RWPE2 (cell line): ENCODE measurements around the gene NFATC4.
"Not testable (repeated sequence)": the region's sequence is repeated elsewhere in the genome, so short reads cannot be mapped to it uniquely, and the experiment has no call there.

Source experiments
- ATAC-seq: fragments of 200-7000 bp; cut with Tn5 transposase; 3 replicates; pipeline ENCODE4 v1.9.1; 2021; ENCODE audit warnings: low read depth
- DNase-seq: peaks from one replicate; pipeline ENCODE4 v3.0.0-alpha.2; 2020; ENCODE audit warnings: low spot score
- H3K27ac ChIP-seq: fragments of 450-650 bp; 2 replicates; pipeline ENCODE4 v1.5.1; 2017; ENCODE audit warnings: mild to moderate bottlenecking; ENCODE audit not compliant: poor library complexity, severe bottlenecking
- H3K27me3 ChIP-seq: fragments of 250-450 bp; sonication (Bioruptor Pico); 2 replicates; pipeline ENCODE4 v1.5.1; 2021; ENCODE audit warnings: mild to moderate bottlenecking, moderate library complexity; ENCODE audit not compliant: insufficient read depth, poor library complexity, severe bottlenecking
- H3K36me3 ChIP-seq: fragments of 250-450 bp; sonication (Bioruptor Pico); 2 replicates; pipeline ENCODE4 v1.5.1; 2020; ENCODE audit warnings: low read depth, mild to moderate bottlenecking, moderate library complexity
- H3K4me1 ChIP-seq: fragments of 250-450 bp; sonication (Bioruptor Pico); 2 replicates; pipeline ENCODE4 v1.5.1; 2021; ENCODE audit warnings: mild to moderate bottlenecking, moderate library complexity; ENCODE audit not compliant: insufficient read depth, poor library complexity, severe bottlenecking
- H3K4me3 ChIP-seq: fragments of 250-450 bp; sonication (Bioruptor Pico); 2 replicates; pipeline ENCODE4 v1.5.1; 2021; ENCODE audit warnings: mild to moderate bottlenecking, moderate library complexity; ENCODE audit not compliant: severe bottlenecking
- H3K9me3 ChIP-seq: fragments of 250-450 bp; sonication (Bioruptor Pico); 2 replicates; pipeline ENCODE4 v1.5.1; 2021; ENCODE audit warnings: mild to moderate bottlenecking, moderate library complexity; ENCODE audit not compliant: severe bottlenecking
- TF ChIP-seq, protein P1 (sequence below): fragments of 450-650 bp; IDR thresholded peaks from one replicate; pipeline ENCODE4 v1.5.1; 2017; ENCODE audit warnings: mild to moderate bottlenecking, moderate library complexity; ENCODE audit not compliant: poor library complexity, severe bottlenecking

The NFATC4 gene

DNA sequence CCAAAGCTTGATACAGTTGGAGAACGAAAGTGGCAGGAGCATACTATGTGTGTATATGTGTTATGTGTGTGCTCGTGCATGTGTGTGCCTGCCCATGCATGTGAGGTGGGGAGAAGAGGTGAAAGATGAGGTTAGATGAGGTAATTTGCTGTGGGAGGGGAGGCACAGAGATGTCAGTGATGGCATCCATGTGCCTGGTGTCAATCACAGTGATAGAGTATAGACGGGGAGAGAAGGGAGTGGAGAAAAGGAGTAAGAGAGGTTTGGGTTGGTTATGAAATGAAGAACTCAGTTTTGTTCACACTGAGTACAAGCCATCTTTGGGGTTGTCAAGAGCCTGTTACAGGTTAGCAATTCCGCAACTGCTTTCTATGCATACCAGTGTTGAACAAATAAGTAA lies 16.2 kb downstream of the NFATC4 start:
- Histone ChIP-seq H3K4me3 (no peak overlapping the region), H3K27me3 (no peaks in the 10 kb centered on the region), H3K27ac (no peak overlapping the region), H3K36me3 (no peaks in the 10 kb centered on the region), H3K4me1 (no peaks in the 10 kb centered on the region), H3K9me3 (no peaks in the 10 kb centered on the region)
- DNase-seq (no peak), ATAC-seq (no peak)
- TF ChIP-seq, protein P1, sequence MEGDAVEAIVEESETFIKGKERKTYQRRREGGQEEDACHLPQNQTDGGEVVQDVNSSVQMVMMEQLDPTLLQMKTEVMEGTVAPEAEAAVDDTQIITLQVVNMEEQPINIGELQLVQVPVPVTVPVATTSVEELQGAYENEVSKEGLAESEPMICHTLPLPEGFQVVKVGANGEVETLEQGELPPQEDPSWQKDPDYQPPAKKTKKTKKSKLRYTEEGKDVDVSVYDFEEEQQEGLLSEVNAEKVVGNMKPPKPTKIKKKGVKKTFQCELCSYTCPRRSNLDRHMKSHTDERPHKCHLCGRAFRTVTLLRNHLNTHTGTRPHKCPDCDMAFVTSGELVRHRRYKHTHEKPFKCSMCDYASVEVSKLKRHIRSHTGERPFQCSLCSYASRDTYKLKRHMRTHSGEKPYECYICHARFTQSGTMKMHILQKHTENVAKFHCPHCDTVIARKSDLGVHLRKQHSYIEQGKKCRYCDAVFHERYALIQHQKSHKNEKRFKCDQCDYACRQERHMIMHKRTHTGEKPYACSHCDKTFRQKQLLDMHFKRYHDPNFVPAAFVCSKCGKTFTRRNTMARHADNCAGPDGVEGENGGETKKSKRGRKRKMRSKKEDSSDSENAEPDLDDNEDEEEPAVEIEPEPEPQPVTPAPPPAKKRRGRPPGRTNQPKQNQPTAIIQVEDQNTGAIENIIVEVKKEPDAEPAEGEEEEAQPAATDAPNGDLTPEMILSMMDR = no peak

DNA sequence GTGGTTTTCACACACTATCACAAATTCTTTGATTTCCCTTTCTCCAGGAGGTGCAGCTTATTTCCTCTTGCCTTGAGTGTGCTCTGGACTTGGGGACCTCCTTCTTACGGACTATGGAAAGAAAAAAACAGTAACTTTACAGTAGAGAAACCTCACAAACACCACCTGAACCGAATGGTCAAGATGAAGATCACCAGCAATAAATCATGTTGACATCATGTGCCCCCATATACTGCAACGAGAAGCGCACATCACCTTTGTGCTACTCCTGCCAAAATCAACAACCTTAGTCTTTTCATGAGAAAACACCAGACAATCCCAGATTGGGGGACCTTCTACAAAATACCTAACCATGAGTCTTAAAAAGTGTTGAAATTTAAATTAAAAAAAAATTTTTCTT lies 17.5 kb downstream of the NFATC4 start:
- Histone ChIP-seq H3K27me3 (no peaks in the 10 kb centered on the region), H3K9me3 (no peaks in the 10 kb centered on the region), H3K4me3 (no peak overlapping the region), H3K36me3 (no peaks in the 10 kb centered on the region), H3K4me1 (no peaks in the 10 kb centered on the region), H3K27ac (no peak overlapping the region)
- TF ChIP-seq, protein P1 = no peak
- ATAC-seq (no peak), DNase-seq (no peak)

GRCh38 chr14:24387009-24387345 lies 19.0 kb downstream of the NFATC4 start:
- Histone ChIP-seq H3K4me1 (peaks cover 2% of the 10 kb centered on the region), H3K36me3 (no peaks in the 10 kb centered on the region), H3K4me3 (no peak overlapping the region), H3K27me3 (no peaks in the 10 kb centered on the region), H3K27ac (no peak overlapping the region), H3K9me3 (no peaks in the 10 kb centered on the region)
- TF ChIP-seq, protein P1 = no peak
- ATAC-seq = no peak
- no peak for DNase-seq

DNA sequence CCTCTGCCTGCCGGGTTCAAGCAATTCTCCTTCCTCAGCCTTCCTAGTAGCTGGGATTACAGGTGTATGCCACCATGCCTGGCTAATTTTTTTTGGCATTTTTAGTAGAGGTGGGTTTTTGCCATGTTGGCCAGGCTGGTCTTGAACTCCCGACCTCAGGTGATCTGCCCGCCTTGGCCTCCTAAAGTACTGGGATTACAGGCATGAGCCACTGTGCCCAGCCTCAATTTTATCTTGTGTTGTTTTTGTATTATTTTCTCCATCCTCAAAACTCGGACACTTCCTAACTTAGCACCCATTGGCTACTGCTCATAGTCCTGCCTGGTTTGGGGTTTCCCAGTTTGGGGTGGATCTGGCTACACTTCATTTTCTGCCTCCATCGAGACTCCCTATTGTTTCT lies 19.6 kb downstream of the NFATC4 start:
- H3K4me3 ChIP-seq, DNase-seq, H3K36me3 ChIP-seq, ATAC-seq, H3K4me1 ChIP-seq, H3K27me3 ChIP-seq, H3K9me3 ChIP-seq, H3K27ac ChIP-seq: not testable (repeated sequence)

DNA sequence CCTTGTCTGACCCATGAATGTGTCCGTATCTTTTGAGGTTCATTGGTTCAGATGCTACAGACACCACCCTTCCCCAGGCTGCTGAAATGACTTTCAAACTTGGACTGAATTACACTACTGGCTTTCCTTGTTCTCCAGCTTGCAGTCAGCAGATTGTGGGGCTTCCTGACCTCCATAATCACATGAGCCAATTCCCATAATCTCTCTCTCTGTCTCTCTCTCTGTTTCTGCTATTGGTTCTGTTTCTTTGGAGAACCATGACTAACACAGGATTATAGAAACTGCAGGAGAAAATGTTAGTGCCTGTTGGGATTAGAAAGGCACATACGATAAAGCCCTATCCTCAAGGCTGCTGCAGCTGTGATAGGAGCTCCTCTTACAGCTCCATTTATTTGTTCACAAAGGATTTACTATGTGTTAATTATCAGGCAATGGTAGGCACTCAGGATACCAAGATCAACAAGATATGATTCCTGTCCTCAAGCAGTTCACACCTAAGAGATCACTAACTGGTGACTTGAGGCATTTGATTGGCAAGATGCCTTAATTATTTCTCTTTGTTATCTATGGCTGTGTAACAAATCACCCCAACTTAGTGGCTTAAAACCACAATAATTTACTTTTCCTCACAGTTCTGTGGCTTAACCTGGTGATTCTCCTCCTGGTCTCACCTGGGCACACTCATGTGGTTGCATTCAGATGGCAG lies 20.6 kb downstream of the NFATC4 start:
- ATAC-seq (no peak), DNase-seq (no peak)
- no peaks in the 10 kb centered on the region for H3K27me3 ChIP-seq
- H3K4me3 ChIP-seq = no peak overlapping the region
- no peak overlapping the region for H3K27ac ChIP-seq
- no peaks in the 10 kb centered on the region for H3K36me3 ChIP-seq
- peaks cover 11% of the 10 kb centered on the region for H3K4me1 ChIP-seq
- H3K9me3 ChIP-seq = no peaks in the 10 kb centered on the region
- TF ChIP-seq, protein P1 = no peak
